Measurements from ENCODE around the gene GRIFIN.

GRCh38 chr7:2505401-2505800 lies 29.2 kb upstream of the GRIFIN start:
- TF ChIP-seq ZBTB49 (tag by site-specific recombination; IDR thresholded peaks at IDR 0.05; ENCODE audit: low read depth) = no peak
- TF ChIP-seq PBX3 (CRISPR knock-in tag; IDR thresholded peaks at IDR 0.05) = no peak
- no peak for TF ChIP-seq PRDM10 (tag by site-specific recombination; IDR thresholded peaks at IDR 0.05)
- no peak for TF ChIP-seq ZNF521 (tag by site-specific recombination; IDR thresholded peaks at IDR 0.05)
- TF ChIP-seq ZNF274 (IDR thresholded peaks at IDR 0.05; ENCODE audit: low read length) = no peak
- TF ChIP-seq ZNF274 (tag by site-specific recombination; IDR thresholded peaks at IDR 0.05; ENCODE audit: borderline replicate concordance) = no peak
- TF ChIP-seq ZBTB21 (tag by site-specific recombination; IDR thresholded peaks at IDR 0.05) = no peak
- TF ChIP-seq CTCF (tag by site-specific recombination; IDR thresholded peaks at IDR 0.05) = no peak
- no peak for TF ChIP-seq ZNF621 (tag by site-specific recombination; IDR thresholded peaks at IDR 0.05)

Measured in HEK293 (cell line).